Sciatic nerve (tissue), 2 donors: ENCODE results near the gene EDNRA. TPM values are rescaled to one million over a fixed set of nuclear protein-coding genes. Genes with fewer than 3 reads are reported as not detected.
A peak's percentile ranks its signal among the peaks of the same experiment; 100 is the strongest.

Source experiments
- ATAC-seq: fragments of 200-7000 bp; cut with Tn5 transposase; one replicate; pipeline ENCODE4 v1.9.1; 2020; ENCODE audit warnings: mild to moderate bottlenecking, moderate library complexity
- DNase-seq: peaks from one replicate; pipeline ENCODE4 v3.0.0-alpha.2; 2020; ENCODE audit warnings: low spot score
- intact Hi-C: fragments of 100-400 bp; cut with DNase I; formaldehyde crosslinking; loops from one replicate; pipeline ENCODE4 v1.14.2; 2022
- total RNA-seq: library from RNA; stranded (reverse); fragmentation: NEBNext Ultra II Directional; extraction: Animal tissue kit (Norgen Biotek cat#: 25700); gene quantifications from one replicate; pipeline ENCODE4 v1.2.1, GENCODE V29; 2021
- donor health status: DM: no; HTN: no; CAD: no.
- donor health status: DM: no; HTN: no; CAD: no.

The EDNRA gene
- total RNA-seq, 1 donor from 2014 or later, result 22.8 TPM

GRCh38 chr4:147532896-147533295, 52.0 kb downstream of the EDNRA start:
- no peak for DNase-seq
- no peak for ATAC-seq
- intact Hi-C loops, result no loop called here

- ATAC-seq (no peak), DNase-seq (no peak)
These were observed 52.4 kb downstream of the EDNRA start for GRCh38 chr4:147533331-147533730.

GRCh38 chr4:147535124-147535523, 54.2 kb downstream of the EDNRA start:
- no peak for DNase-seq
- intact Hi-C loops, result no loop called here
- ATAC-seq, result no peak

More at GRCh38 chr4:147533331-147533730, 52.4 kb downstream of the EDNRA start:
- intact Hi-C loops, result no loop called here

- no peak for DNase-seq
- intact Hi-C loops, result no loop called here
- ATAC-seq, result no peak
These were observed 57.8 kb downstream of the EDNRA start for GRCh38 chr4:147538711-147539110.

- DNase-seq (no peak), ATAC-seq (no peak)
- intact Hi-C loops, result no loop called here
These were observed 59.1 kb downstream of the EDNRA start for GRCh38 chr4:147539959-147540358.

- intact Hi-C loops, result no loop called here
- no peak for DNase-seq
- ATAC-seq, result no peak
These were observed 61.5 kb downstream of the EDNRA start for GRCh38 chr4:147542229-147542990.

GRCh38 chr4:147543034-147543433, 62.1 kb downstream of the EDNRA start:
- ATAC-seq (no peak), DNase-seq (no peak)
- intact Hi-C loops, result no loop called here

- intact Hi-C loops, result no loop called here
- ATAC-seq (no peak), DNase-seq (no peak)
These were observed 65.5 kb downstream of the EDNRA start for GRCh38 chr4:147546349-147546748.

- ATAC-seq, result peak; percentile 43
- intact Hi-C loops, result no loop called here
- no peak for DNase-seq
These were observed 66.6 kb downstream of the EDNRA start for GRCh38 chr4:147547314-147548056.

GRCh38 chr4:147548256-147548655, 67.4 kb downstream of the EDNRA start:
- DNase-seq (no peak), ATAC-seq (no peak)
- intact Hi-C loops, result no loop called here

GRCh38 chr4:147550626-147551246, 69.8 kb downstream of the EDNRA start:
- DNase-seq (no peak), ATAC-seq (peak; percentile 47)
- intact Hi-C loops, result no loop called here

GRCh38 chr4:147560625-147561024, 79.7 kb downstream of the EDNRA start:
- DNase-seq (no peak), ATAC-seq (no peak)
- intact Hi-C loops, result no loop called here

- DNase-seq (no peak), ATAC-seq (no peak)
- intact Hi-C loops, result no loop called here
These were observed 85.9 kb downstream of the EDNRA start for GRCh38 chr4:147566762-147567161.

- DNase-seq (no peak), ATAC-seq (no peak)
- intact Hi-C loops, result no loop called here
These were observed 86.4 kb downstream of the EDNRA start for GRCh38 chr4:147567276-147567675.

- intact Hi-C loops, result no loop called here
- DNase-seq (no peak), ATAC-seq (no peak)
These were observed 89.7 kb downstream of the EDNRA start for GRCh38 chr4:147570616-147571015.

- intact Hi-C loops, result no loop called here
- no peak for DNase-seq
- no peak for ATAC-seq
These were observed 90.3 kb downstream of the EDNRA start for GRCh38 chr4:147571036-147571770.

GRCh38 chr4:147576084-147576483, 95.2 kb downstream of the EDNRA start:
- ATAC-seq (no peak), DNase-seq (no peak)
- intact Hi-C loops, result no loop called here

- ATAC-seq, result peak; percentile 30
- intact Hi-C loops, result no loop called here
- DNase-seq, result no peak
These were observed 97.2 kb downstream of the EDNRA start for GRCh38 chr4:147578051-147578476.

- DNase-seq (no peak), ATAC-seq (no peak)
- intact Hi-C loops, result no loop called here
These were observed 97.7 kb downstream of the EDNRA start for GRCh38 chr4:147578593-147578992.
